Measurements from ENCODE around the gene INTS6. TPM values are rescaled to one million over a fixed set of nuclear protein-coding genes. Genes with fewer than 3 reads are reported as not detected.

INTS6 gene
- total RNA-seq, 2 experiments from 2014 or later: 51.6 to 53.1 TPM

GRCh38 chr13:51329606-51330005, 123.2 kb downstream of the INTS6 start:
- CTCF ChIA-PET: no interaction called here
- POLR2A ChIA-PET: no interaction called here

- ChIA-PET CTCF (no interaction called here), POLR2A (no interaction called here)
These were observed 124.3 kb downstream of the INTS6 start for GRCh38 chr13:51328488-51328887.

GRCh38 chr13:51327961-51328360, 124.9 kb downstream of the INTS6 start:
- POLR2A ChIA-PET: no interaction called here
- CTCF ChIA-PET: no interaction called here

- ChIA-PET POLR2A (no interaction called here), CTCF (no interaction called here)
These were observed 126.1 kb downstream of the INTS6 start for GRCh38 chr13:51326777-51327176.

GRCh38 chr13:51325837-51326236, 127.0 kb downstream of the INTS6 start:
- POLR2A ChIA-PET: no interaction called here

GRCh38 chr13:51324714-51325420, 128.0 kb downstream of the INTS6 start:
- ChIA-PET POLR2A (no interaction called here), CTCF (no interaction called here)

More at GRCh38 chr13:51325837-51326236, 127.0 kb downstream of the INTS6 start:
- CTCF ChIA-PET: no interaction called here

- POLR2A ChIA-PET: no interaction called here
These were observed 128.9 kb downstream of the INTS6 start for GRCh38 chr13:51323824-51324511.

GRCh38 chr13:51322826-51323225, 130.0 kb downstream of the INTS6 start:
- CTCF ChIA-PET: no interaction called here
- POLR2A ChIA-PET: no interaction called here

More at GRCh38 chr13:51323824-51324511, 128.9 kb downstream of the INTS6 start:
- CTCF ChIA-PET: no interaction called here

- ChIA-PET POLR2A (no interaction called here), CTCF (no interaction called here)
These were observed 131.0 kb downstream of the INTS6 start for GRCh38 chr13:51321836-51322235.

GRCh38 chr13:51318876-51319275, 134.0 kb downstream of the INTS6 start:
- CTCF ChIA-PET: no interaction called here
- POLR2A ChIA-PET: no interaction called here

GRCh38 chr13:51318015-51318414, 134.8 kb downstream of the INTS6 start:
- ChIA-PET CTCF (interaction anchor here (0.7 kb wide), 1 partner anchor 502 kb away, joined by 3 read pairs; no protein-coding TSS in a partner anchor), POLR2A (no interaction called here)

- ChIA-PET CTCF (interaction anchor here (0.7 kb wide), 1 partner anchor 503 kb away, joined by 3 read pairs; no protein-coding TSS in a partner anchor), POLR2A (no interaction called here)
These were observed 135.6 kb downstream of the INTS6 start for GRCh38 chr13:51317262-51317661.

GRCh38 chr13:51313619-51314018, 139.2 kb downstream of the INTS6 start:
- POLR2A ChIA-PET: no interaction called here
- CTCF ChIA-PET: no interaction called here

- CTCF ChIA-PET: no interaction called here
- POLR2A ChIA-PET: no interaction called here
These were observed 140.8 kb downstream of the INTS6 start for GRCh38 chr13:51311957-51312520.

Other genes starting within 250 kb of the INTS6 start
- under 1 TPM in 1 of 2 experiments, not detected in 1; 0.13 TPM for gene FAM124A, start 230.6 kb downstream of the INTS6 start, total RNA-seq
- not detected for gene SERPINE3, start 113.3 kb downstream of the INTS6 start, total RNA-seq
- 1 to 10 TPM; 5.8 to 6.4 TPM for gene WDFY2, start 131.4 kb upstream of the INTS6 start, total RNA-seq

Measured in activated CD8-positive, alpha-beta memory T cell treated with anti-CD3 and anti-CD28 coated beads for 36 hours (primary cell).